D721Med (cell line): Measurements from ENCODE around the gene SIN3A.
"Not testable (repeated sequence)": the region's sequence is repeated elsewhere in the genome, so short reads cannot be mapped to it uniquely, and the experiment has no call there.

Source experiments
- DNase-seq: peaks from one replicate; pipeline ENCODE4 v3.0.0; 2011; ENCODE audit warnings: low spot score; ENCODE audit not compliant: insufficient read length
- FAIRE-seq: peaks from 2 replicates; lab custom pipeline; 2011; peaks lifted over from hg19 to GRCh38; lab: Jason Lieb, UNC
- CTCF ChIP-seq: IDR thresholded peaks from 2 replicates; pipeline ENCODE4 v1.5.1; 2012; ENCODE audit warnings: mild to moderate bottlenecking, control low read depth; ENCODE audit not compliant: insufficient read depth; ENCODE audit errors: missing control alignments

The SIN3A gene

GRCh38 chr15:75354454-75354853 is 97.0 kb downstream of the SIN3A start:
- no peak for TF ChIP-seq CTCF
- FAIRE-seq, result no peak
- DNase-seq, result no peak

GRCh38 chr15:75353604-75354003 is 97.9 kb downstream of the SIN3A start:
- FAIRE-seq (no peak), DNase-seq (no peak)
- TF ChIP-seq CTCF, result no peak

GRCh38 chr15:75352186-75353080 is 99.1 kb downstream of the SIN3A start:
- no peak for TF ChIP-seq CTCF
- no peak for DNase-seq
- no peak for FAIRE-seq

- no peak for TF ChIP-seq CTCF
- FAIRE-seq (no peak), DNase-seq (no peak)
These were observed 100.7 kb downstream of the SIN3A start for GRCh38 chr15:75350601-75351361.

- no peak for TF ChIP-seq CTCF
- FAIRE-seq (no peak), DNase-seq (no peak)
These were observed 101.5 kb downstream of the SIN3A start for GRCh38 chr15:75349851-75350588.

GRCh38 chr15:75349351-75349669 is 102.2 kb downstream of the SIN3A start:
- FAIRE-seq, DNase-seq: not testable (repeated sequence)

- TF ChIP-seq CTCF, result no peak
- no peak for FAIRE-seq
- DNase-seq, result no peak
These were observed 102.7 kb downstream of the SIN3A start for GRCh38 chr15:75348562-75349350.
